GM21723 (cell line): ENCODE results near the gene CBLB.

Experiments used
- ATAC-seq: cut with Tn5 transposase; IDR thresholded peaks from one replicate; pipeline ENCODE4 v1.9.1; 2021; ENCODE audit warnings: mild to moderate bottlenecking, moderate library complexity; ENCODE audit not compliant: unreplicated experiment

CBLB gene

DNA sequence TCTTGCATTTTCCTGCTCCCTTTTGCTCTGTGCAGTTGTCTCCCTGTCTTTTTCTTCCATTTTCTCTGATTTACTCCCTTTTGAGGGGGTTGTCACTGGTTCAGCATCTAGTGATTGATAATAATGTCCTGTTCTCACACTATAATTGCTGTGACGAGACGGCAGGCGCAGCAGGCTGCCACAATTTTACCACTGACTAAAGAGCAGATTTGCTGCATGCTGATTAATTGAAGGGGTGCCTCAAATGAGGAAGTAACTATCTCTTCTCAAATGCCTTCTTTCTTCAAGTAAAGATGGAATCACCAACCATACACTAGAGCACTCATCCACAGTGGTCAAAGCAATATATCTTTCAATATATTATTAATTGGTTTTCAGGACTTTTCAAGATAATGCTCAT is 219.3 kb downstream of the CBLB start:
- ATAC-seq: no peak

DNA sequence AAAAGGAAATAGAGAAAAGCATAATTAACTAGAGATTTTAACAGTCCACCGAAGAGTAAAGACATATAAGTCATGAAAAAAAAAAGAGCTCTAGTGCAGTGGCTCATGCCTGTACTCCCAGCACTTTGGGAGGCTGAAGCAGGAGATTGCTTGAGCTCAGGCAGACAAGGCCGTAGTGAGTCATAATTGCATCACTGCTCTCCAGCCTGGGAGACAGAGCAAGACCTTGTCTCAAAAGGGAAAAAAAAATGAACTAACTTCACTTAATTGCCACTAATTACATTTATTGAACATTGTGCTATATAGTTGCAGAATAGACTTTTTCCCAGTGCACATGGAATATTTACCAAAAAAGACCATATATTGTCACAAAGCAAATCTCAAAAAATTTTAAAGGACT is 221.8 kb downstream of the CBLB start:
- no peak for ATAC-seq

DNA sequence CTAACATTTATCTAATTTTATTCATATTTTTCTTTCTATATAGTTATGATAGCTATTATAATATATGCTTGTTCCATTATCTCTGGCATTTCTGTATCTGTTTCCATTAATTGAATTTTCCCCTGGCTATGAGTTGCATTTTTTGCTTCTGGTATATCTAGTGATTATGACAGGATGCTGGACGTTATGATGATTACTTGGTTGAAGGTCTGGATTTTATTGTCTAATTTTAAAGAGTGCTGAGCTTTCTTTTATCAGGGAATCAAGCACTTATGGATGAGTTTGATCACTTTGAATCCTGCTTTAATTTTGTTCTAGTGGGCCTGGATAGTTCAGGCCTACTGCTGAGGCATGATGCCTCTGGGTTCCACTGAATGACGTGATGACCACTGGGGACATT is 229.7 kb downstream of the CBLB start:
- ATAC-seq: no peak

DNA sequence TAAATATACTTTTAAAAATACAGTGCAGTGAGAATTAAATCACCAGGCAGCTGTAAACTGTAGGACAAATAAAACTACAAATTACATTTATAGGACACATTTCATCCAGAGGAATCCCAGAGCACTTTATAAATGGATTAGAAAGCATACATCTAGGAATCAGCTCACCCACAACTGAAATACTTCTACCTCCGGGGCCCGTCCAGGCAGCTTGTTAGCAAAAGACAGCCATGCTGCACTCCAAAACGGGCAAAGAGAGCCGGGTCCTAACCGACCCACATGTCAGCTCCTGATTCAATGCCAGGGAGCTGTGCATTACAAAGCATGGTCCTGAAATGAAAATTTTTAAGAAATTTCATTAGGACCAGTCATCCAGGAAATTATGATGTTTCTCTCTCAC is 234.1 kb downstream of the CBLB start:
- ATAC-seq: no peak

DNA sequence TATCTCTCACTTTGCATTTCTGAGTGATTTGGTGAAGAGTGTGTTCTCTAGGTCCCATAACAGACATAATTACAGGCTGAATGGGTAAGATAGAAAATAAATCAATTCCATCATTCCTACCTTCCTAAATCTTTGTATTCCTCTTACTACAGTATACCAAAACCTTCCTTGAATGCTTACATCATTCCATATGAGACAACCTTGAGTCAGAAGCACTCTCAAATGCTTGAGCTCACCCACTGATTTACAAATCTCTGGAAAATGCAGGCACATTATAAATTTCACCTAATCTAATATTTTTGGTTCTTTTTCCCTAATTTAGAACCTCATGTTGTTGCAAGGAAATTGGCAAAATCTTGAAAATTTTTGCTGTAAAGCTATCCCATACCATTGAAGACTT is 239.1 kb downstream of the CBLB start:
- ATAC-seq: no peak

DNA sequence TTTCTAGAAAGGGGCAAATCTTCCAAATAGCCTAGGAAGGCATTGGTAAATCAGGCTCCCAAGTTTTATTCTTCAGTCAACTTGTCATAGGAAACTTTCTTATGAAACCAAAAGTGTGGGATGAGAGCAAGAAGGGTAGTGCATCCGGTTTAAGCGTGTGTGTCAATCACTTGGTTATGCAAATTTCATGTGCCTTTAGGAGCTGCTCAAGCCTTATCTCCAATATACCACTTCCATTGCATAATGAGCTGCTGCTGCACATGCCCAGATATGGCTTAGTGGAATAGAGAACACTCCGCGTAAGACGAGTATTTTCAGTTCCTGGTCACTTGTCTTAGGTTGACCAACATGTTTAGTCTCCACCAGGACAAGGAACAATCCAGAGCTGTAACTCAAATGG is 242.1 kb downstream of the CBLB start:
- ATAC-seq: no peak

DNA sequence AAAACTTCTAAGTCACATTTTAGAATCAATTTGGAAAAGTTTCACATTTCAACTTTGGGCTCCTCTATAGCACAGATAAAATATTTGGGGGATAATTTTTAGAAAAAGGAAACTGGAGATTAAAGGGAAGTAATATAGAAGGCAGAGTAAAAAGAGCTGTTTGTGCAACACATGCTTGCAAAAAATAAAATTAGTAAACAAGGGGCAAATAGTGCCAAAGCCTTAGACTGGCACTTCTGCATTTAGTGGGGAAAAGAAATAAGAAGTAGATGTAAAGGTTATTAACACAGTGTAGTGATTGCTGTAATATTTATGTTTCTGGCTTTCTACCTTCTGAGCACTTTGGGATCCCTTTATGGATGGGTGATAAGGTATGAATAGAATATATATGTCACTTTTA is 246.6 kb downstream of the CBLB start:
- no peak for ATAC-seq

DNA sequence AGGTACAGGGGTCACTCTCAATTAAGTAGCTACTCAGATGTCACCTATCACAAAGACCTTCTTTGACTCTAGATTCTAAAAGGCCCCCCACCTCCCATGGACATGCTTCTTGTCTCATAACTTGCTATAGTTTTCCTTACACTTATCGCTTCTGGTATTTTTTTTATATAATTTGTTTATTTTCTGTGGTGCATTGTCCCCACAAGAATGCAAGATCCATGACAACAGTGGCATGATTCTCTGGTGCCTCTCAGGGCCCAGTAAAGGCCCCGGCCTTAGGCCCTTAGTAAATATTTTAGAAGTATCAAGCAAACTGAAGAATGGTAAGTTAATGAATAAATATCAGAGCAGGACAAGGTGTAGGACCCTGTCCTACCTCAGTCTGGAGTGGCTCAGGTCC is 248.6 kb downstream of the CBLB start:
- ATAC-seq: no peak

DNA sequence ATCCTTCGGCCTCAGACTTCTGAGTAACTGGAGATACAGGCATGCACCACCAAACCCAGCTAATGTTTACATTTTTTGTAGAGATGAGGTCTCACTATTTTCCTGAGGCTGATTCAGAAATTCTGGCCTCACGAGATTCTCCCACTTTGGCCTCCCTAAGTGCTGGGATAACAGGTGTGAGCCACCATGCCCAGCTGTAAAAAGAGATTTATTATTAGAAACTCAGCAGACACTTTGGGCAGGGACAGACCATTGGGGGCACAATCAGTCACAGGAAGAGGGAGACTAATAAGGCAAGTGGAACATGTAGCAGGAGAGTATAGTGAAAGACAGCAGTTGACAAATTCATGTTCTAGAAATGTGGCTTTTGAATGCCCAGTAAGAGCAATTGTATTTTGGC is 249.2 kb downstream of the CBLB start:
- ATAC-seq: no peak

DNA sequence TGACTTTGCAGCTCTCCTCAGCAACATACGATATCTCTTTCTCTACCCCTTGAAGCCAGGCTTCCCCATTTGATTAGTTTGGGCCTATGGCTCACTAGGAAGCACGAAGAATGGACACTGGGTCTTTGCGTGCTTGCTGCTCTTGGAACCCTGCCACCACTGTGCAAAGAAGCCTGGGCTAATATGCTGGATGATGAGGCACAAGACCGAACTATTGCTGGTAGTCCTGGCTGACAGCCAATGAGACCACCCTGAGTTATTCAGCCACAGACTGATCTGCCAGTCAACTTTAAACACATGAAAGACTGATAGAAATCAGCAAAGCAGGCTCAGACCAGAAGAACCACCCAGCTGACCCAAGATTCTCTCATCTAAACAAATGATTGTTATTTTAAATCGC is 250.3 kb downstream of the CBLB start:
- ATAC-seq: no peak

DNA sequence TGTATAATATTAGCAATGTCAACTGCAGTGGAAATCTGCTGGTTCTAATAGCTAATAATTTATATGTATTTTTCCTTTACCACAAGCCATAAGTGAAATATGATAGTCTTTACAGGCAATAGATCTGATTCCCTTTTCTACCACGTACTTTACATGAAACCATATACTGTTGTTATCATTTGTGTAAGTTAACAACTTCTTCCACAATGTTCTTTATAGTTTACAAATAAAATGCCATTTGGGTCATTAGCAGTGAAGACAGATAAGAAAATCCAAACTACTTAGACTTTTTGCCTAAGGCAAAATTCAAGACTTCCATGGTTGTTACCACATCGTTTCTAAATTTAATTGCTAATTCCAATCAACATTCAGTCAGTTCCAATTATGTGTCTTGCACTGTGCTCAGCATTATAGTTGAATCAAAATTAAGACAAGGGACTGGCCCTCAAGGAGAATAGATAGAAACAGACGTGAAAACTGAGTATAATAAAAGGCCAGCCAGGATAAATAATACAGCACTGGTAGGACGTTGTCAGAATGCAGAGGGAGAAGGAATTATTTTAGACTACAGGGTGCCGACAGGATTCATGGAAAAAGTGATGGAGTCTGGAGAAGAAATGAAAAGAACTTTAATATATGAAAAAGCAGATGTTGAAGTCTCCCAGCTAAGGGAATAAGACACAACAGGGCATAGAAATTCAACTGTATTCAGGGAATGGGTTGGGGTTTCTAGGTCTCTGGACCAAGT is 252.3 kb downstream of the CBLB start:
- ATAC-seq: no peak

DNA sequence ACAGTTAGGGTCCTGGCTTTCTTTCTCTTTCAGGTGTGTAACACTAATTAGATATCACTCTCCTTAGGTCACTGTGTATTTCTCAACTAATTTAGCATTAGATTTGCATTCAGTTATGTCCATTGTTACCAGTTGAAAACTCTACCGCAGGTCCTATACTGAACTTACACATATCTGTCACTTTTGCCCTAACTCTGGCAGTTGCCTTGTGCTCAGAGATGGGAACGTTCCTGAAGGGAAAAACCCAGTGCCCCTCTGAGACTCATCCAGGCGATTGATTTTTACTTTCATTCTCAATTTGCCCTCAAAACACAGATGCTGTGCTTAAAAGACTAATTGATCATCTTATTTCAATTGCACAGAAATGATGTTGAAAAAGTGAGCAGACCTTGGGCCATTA is 253.0 kb downstream of the CBLB start:
- no peak for ATAC-seq

DNA sequence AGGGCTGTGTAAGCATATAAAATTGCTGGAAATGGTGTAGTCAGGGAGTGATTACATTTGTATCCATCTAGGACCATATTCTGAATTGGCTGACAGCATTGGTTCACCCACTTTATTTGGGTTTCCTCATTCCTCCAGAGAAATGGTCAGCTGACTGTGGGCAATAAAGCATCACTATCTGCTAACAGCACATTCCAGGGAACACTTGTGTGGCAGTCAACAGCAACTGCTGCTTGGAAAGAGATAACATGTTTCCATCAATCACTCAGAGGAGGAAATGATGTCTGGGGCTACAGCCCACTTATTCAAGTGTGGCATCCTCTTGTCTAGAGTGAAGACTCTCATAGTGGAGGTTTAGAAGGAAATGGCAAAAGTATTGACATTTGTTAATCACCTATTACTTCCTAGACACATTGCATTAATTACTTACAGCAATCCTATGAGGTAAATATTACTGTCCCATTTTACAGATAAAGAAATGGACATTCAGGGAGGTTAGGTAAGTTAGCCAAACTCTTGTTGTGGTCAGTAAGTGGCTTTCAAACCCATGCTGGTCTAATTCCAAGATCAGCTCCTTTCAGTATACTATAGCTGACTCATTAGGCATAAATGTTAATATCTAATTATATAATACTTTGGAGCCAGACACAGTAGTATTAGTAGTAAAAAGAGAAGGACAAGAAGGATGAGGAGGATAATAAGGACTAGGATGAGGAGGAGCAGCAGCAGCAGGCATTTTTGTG is 254.4 kb downstream of the CBLB start:
- no peak for ATAC-seq

DNA sequence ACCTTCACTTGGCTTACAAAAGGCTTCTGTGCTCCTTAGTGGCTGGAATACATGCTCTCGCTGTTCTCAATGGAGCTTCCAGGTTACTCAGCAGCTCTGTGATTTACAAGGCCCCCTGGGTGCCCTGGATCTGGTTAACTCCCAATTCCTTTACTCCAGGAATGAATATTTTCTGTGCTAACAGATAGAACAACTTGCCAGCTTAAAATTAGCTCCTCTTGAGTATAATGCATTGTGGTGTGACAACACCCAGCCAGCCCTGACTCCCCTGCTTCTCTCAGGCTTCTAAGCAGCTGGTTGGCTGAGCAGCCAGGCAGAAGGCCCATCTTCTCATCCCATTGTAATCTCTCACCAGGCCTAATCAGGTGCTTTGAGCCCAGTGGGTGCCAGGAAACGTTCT is 255.7 kb downstream of the CBLB start:
- no peak for ATAC-seq

DNA sequence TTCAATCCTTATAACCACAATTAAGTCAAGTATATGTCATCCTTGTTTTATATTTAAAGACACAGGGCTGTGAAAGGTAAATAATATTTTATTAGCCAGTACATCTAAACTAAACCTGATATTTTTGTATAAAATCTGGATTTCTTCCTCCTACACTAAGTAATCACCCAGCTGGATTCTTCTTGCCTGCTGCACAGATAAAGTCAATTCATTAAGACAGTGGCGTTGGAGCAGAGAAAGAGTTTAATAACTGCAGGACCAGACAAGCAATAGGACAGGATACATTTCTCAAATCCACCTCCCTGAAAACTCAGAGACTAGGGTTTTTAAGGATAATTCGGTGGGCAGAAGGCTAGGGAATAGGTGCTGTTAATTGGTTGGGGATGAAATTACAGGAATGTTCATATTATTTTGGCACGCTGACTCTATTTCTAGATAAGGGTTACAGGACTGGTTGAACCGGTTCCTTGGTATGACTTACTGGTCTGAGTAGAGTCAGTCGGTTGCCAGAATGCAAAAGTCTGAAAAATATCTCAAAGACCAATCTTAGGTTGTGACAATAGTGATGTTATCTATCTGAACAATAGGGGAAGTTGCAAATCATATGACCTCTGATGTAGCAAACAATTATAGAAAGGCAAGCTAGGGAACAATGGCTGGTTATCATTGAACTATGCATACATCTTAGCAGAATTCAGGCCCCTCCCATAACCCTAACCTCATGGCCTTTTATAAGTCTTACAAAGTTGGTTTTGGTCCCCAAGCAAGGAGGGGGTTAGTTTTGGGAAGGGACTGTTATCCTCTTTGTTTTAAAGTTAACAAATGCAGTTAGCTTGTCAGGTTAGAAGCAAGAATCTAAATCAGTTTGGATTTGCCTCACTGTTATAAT is 257.3 kb downstream of the CBLB start:
- ATAC-seq: no peak

DNA sequence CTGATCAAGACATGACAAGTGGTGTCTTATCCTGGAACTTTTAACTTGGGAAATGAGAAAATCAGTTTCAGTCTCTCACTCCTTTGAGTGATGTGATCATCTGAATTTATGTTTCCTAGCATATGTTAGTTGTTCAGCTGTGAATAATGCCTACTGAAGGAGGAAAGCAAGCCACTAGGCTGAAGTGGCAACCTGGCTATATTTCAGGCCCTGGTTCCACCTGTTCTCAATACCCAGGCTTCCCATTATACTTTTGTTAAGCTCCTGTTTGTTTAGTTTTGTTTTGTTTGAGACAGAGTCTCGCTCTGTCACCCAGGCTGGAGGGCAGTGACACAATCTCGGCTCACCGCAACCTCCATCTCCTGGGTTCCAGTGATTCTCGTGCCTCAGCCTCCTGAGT is 258.3 kb downstream of the CBLB start:
- no peak for ATAC-seq

DNA sequence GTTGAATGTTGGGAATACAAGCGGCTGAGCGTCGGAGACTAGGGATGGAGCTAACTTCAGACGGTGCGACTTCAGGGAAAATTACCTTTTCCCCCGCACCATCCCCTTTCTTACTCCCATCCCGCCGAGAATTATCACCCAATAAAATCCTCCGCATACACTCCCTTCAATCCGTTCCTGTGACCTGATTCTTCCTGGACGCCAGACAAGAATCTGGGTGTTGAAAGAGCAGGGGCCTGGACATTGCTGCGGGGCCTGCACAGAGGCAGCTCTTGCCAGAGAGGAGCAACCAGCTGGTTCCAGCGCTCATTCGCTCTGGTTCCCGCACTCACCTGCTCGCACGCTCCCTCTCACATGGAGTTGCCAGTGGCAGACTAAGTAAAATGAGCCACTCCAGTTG is 260.2 kb downstream of the CBLB start:
- no peak for ATAC-seq

DNA sequence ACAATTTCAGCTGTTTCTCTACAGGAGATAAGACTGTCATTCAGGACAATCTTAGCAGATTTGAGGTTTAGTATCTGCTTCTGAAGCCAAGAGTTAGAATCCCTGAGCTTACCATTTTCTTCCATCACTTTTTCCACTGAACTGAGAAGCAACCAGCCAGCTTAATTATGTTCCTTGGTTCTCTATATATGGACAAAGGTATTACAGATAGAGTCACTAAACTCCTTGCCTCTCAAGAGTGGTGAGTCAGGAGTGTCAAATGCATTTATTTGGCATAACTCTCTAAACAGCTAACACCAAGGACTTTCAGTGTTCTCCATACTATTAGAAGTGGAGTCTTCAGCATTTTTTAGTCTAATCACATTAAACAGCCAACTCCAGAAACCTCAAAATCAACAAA is 262.8 kb downstream of the CBLB start:
- no peak for ATAC-seq
